Amygdala (tissue), 56 donors: Measurements from ENCODE around the gene SCRG1.

Source experiments
- DNase-seq, 56 donors: peaks; one replicate each; lab custom pipeline; 2025; lab: John Stamatoyannopoulos, UW

SCRG1 gene

GRCh38 chr4:173413036-173413435 is 14.1 kb upstream of the SCRG1 start:
- DNase-seq = no peak

GRCh38 chr4:173411106-173411693 is 12.3 kb upstream of the SCRG1 start:
- no peak for DNase-seq

GRCh38 chr4:173410079-173410478 is 11.2 kb upstream of the SCRG1 start:
- peak in 43 of 56 donors; percentile 3 to 83 (median 36) for DNase-seq

GRCh38 chr4:173405840-173406606 is 7.1 kb upstream of the SCRG1 start:
- DNase-seq = no peak

GRCh38 chr4:173404296-173404865 is 5.5 kb upstream of the SCRG1 start:
- DNase-seq = no peak

GRCh38 chr4:173403051-173403450 is 4.1 kb upstream of the SCRG1 start:
- no peak for DNase-seq

- DNase-seq = no peak
These were observed 2.1 kb upstream of the SCRG1 start for GRCh38 chr4:173401063-173401462.

GRCh38 chr4:173398220-173398619 is 696 bp downstream of the SCRG1 start:
- DNase-seq = no peak

- DNase-seq = no peak
These were observed 1.3 kb downstream of the SCRG1 start for GRCh38 chr4:173397604-173398003.

GRCh38 chr4:173391701-173392100 is 7.2 kb downstream of the SCRG1 start:
- no peak for DNase-seq

- no peak for DNase-seq
These were observed 12.2 kb downstream of the SCRG1 start for GRCh38 chr4:173386751-173387150.

- DNase-seq = no peak
These were observed 16.6 kb downstream of the SCRG1 start for GRCh38 chr4:173382349-173382748.

GRCh38 chr4:173381610-173382009 is 17.3 kb downstream of the SCRG1 start:
- no peak for DNase-seq

GRCh38 chr4:173380987-173381386 is 17.9 kb downstream of the SCRG1 start:
- DNase-seq = no peak

- DNase-seq = no peak
These were observed 19.0 kb downstream of the SCRG1 start for GRCh38 chr4:173379929-173380328.

- no peak for DNase-seq
These were observed 24.3 kb downstream of the SCRG1 start for GRCh38 chr4:173374588-173374987.

GRCh38 chr4:173371292-173372192 is 27.4 kb downstream of the SCRG1 start:
- peak; percentile 9 to 89 (median 62) for DNase-seq

GRCh38 chr4:173370477-173371291 is 28.2 kb downstream of the SCRG1 start, which contains the start of gene SAP30:
SAP30 (plus strand) TSS chr4:173370954; CDS start chr4:173371183, 229 bp downstream.
- DNase-seq = peak; percentile 72 to 99 (median 97)

GRCh38 chr4:173370130-173370476 is 28.8 kb downstream of the SCRG1 start:
- peak in 29 of 56 donors; percentile 11 to 79 (median 57) for DNase-seq

- no peak for DNase-seq
These were observed 31.0 kb downstream of the SCRG1 start for GRCh38 chr4:173367946-173368345.
